Retinal pigment epithelial cell (primary cell): ENCODE measurements around the gene UCHL5.

Source experiments
- DNase-seq: peaks from one replicate; pipeline ENCODE4 v3.0.0-alpha.2; 2010; ENCODE audit warnings: low read depth
- H3K4me3 ChIP-seq: 2 replicates; pipeline ENCODE4 v1.5.1; 2011; ENCODE audit warnings: mild to moderate bottlenecking, low read length, control low read depth, moderate library complexity
- TF ChIP-seq, protein P1 (sequence below): conservative IDR thresholded peaks from 2 replicates; pipeline ENCODE4 v1.5.1; 2011; ENCODE audit warnings: low read depth, low read length, control low read depth, inconsistent platforms

Gene UCHL5

GRCh38 chr1:193102662-193103061 lies 43.5 kb upstream of the UCHL5 start:
- no peak for DNase-seq
- no peak overlapping the region for H3K4me3 ChIP-seq
- TF ChIP-seq, protein P1, sequence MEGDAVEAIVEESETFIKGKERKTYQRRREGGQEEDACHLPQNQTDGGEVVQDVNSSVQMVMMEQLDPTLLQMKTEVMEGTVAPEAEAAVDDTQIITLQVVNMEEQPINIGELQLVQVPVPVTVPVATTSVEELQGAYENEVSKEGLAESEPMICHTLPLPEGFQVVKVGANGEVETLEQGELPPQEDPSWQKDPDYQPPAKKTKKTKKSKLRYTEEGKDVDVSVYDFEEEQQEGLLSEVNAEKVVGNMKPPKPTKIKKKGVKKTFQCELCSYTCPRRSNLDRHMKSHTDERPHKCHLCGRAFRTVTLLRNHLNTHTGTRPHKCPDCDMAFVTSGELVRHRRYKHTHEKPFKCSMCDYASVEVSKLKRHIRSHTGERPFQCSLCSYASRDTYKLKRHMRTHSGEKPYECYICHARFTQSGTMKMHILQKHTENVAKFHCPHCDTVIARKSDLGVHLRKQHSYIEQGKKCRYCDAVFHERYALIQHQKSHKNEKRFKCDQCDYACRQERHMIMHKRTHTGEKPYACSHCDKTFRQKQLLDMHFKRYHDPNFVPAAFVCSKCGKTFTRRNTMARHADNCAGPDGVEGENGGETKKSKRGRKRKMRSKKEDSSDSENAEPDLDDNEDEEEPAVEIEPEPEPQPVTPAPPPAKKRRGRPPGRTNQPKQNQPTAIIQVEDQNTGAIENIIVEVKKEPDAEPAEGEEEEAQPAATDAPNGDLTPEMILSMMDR = no peak

DNA sequence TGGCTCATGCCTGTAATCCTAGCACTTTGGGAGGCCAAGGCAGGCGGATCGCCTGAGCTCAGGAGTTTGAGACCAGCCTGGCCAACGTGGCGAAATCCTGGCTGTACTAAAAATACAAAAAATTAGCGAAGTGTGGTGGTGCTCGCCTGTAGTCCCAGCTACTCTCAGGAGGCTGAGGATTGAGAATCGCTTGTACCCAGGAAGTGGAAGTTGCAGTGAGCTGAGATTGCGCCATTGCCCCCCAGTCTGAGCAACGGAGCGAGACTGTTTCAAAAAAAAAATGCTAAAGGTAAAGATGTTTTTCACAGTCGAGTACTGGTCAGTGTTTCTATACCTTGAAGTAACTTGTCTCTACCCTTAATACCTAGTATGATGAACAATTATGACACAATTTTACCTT lies 35.0 kb upstream of the UCHL5 start:
- TF ChIP-seq, protein P1 = no peak
- no peak for DNase-seq

DNA sequence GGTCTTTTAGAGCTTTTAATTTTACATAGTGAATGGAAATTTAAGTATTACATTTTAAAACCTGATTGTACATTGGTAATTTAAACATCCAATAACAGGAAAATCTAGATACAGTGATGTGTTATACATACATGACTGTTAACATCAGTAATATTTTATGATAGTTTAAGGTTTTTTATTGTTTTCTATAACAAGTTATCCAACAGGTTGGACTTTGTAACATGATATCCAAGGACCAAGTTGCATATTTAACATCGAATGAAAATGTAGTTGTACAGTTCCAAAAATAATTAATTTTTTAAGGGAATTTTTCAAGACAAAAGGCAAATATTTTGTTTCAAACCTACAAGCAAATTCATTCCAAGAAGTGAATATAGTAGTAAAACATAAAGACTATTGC lies 31.7 kb upstream of the UCHL5 start:
- TF ChIP-seq, protein P1 = no peak
- no peak for DNase-seq
- H3K4me3 ChIP-seq = no peak overlapping the region

More for the DNA sequence above, 35.0 kb upstream of the UCHL5 start:
- no peak overlapping the region for H3K4me3 ChIP-seq

- TF ChIP-seq, protein P1 = no peak
- no peak for DNase-seq
- no peak overlapping the region for H3K4me3 ChIP-seq
These were observed 28.7 kb upstream of the UCHL5 start for GRCh38 chr1:193087893-193088292.

DNA sequence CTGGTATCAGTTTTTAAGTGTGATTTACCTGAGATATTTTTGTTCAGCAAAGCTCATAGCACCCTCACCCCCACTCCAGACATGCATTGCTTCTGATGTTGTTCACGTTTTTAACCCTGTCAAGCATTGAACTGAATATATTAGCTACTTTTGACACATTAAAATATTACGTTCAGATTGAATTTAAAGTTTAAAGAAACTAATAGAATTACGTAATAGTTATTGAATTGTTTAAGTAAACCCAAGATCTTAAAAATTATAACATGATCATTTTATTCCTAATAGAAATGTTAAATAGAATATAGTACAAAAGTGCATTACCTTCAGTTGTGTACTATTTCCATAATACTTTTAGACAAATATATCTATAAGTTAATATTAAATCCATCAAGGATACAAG lies 27.2 kb upstream of the UCHL5 start:
- no peak overlapping the region for H3K4me3 ChIP-seq
- DNase-seq = no peak
- TF ChIP-seq, protein P1 = no peak

GRCh38 chr1:193085263-193085662 lies 26.1 kb upstream of the UCHL5 start:
- no peak for DNase-seq
- H3K4me3 ChIP-seq = no peak overlapping the region
- TF ChIP-seq, protein P1 = no peak

GRCh38 chr1:193083365-193084088 lies 24.4 kb upstream of the UCHL5 start:
- TF ChIP-seq, protein P1 = no peak
- DNase-seq = no peak
- no peak overlapping the region for H3K4me3 ChIP-seq
